Fibroblast of lung (primary cell): ENCODE measurements around the gene ITGAE. TPM values are rescaled to one million over a fixed set of nuclear protein-coding genes. Genes with fewer than 3 reads are reported as not detected.
A peak's percentile ranks its signal among the peaks of the same experiment; 100 is the strongest.

Source experiments
- DNase-seq, 2 donors: peaks; one replicate each; pipeline versions ENCODE4 v3.0.0 to v3.0.0-alpha.2; 2010; ENCODE audit warnings: low read depth in 2 of 2
- H2AFZ ChIP-seq: 2 replicates; pipeline ENCODE4 v1.5.1; 2012; ENCODE audit warnings: low read length, control low read depth, inconsistent platforms
- H3K27ac ChIP-seq: 2 replicates; pipeline ENCODE4 v1.5.1; 2011; ENCODE audit warnings: low read length, control low read depth; ENCODE audit not compliant: insufficient read depth
- H3K27me3 ChIP-seq: 2 replicates; pipeline ENCODE4 v1.5.1; 2011; ENCODE audit warnings: mild to moderate bottlenecking, low read length; ENCODE audit not compliant: control insufficient read depth, insufficient read depth
- H3K36me3 ChIP-seq: 2 replicates; pipeline ENCODE4 v1.5.1; 2011; ENCODE audit warnings: low read length; ENCODE audit not compliant: control insufficient read depth, insufficient read depth
- H3K4me1 ChIP-seq: 2 replicates; pipeline ENCODE4 v1.5.1; 2011; ENCODE audit warnings: low read length; ENCODE audit not compliant: control insufficient read depth, insufficient read depth; ENCODE audit errors: extremely low read depth
- H3K4me2 ChIP-seq: 2 replicates; pipeline ENCODE4 v1.5.1; 2011; ENCODE audit warnings: low read length, control low read depth; ENCODE audit not compliant: insufficient read depth; ENCODE audit errors: extremely low read depth
- H3K4me3 ChIP-seq, 4 experiments: fragments of 200-600 bp in 1 of 4; sonication (generic) in 1 of 4; replicated peaks in 1 of 4; 2 replicates each; pipeline ENCODE4 v1.5.1; 2011 to 2016; ENCODE audit warnings: low read length in 4 of 4, low read depth in 3 of 4, mild to moderate bottlenecking in 3 of 4, control low read depth in 2 of 4, inconsistent platforms in 1 of 4, mixed read lengths in 1 of 4; ENCODE audit not compliant: insufficient read depth in 1 of 4; ENCODE audit errors: control extremely low read depth in 1 of 4
- H3K79me2 ChIP-seq: 2 replicates; pipeline ENCODE4 v1.5.1; 2012; ENCODE audit warnings: mild to moderate bottlenecking, low read length, inconsistent platforms; ENCODE audit not compliant: control insufficient read depth, insufficient read depth
- H3K9ac ChIP-seq: 2 replicates; pipeline ENCODE4 v1.5.1; 2011; ENCODE audit warnings: mild to moderate bottlenecking, low read length, control low read depth; ENCODE audit not compliant: insufficient read depth
- H3K9me3 ChIP-seq: 2 replicates; pipeline ENCODE4 v1.5.1; 2012; ENCODE audit warnings: low read depth, low read length; ENCODE audit not compliant: control insufficient read depth, insufficient read depth
- H4K20me1 ChIP-seq: 2 replicates; pipeline ENCODE4 v1.5.1; 2011; ENCODE audit warnings: low read length; ENCODE audit not compliant: control insufficient read depth, insufficient read depth; ENCODE audit errors: extremely low read depth
- CTCF ChIP-seq, 2 donors: IDR thresholded peaks in 1 of 2; conservative IDR thresholded peaks in 1 of 2; 1 replicate in 1 of 2; 2 replicates in 1 of 2; pipeline ENCODE4 v1.5.1; 2011 to 2012; ENCODE audit warnings: low read length in 2 of 2, control low read depth in 1 of 2, inconsistent platforms in 1 of 2, low read depth in 1 of 2, mild to moderate bottlenecking in 1 of 2
- EZH2 ChIP-seq: IDR thresholded peaks from 2 replicates; pipeline ENCODE4 v1.5.1; 2012; ENCODE audit warnings: low read length, control low read depth, mild to moderate bottlenecking; ENCODE audit errors: missing control alignments
- polyA plus RNA-seq, 2 donors: library from polyadenylated mRNA; depleted of rRNA in 1 of 2; stranded (reverse) in 1 of 2; unstranded in 1 of 2; fragments of >200 nt; gene quantifications; 2 replicates each; pipeline ENCODE4 v1.2.1, GENCODE V29; 2011 to 2012; ENCODE audit warnings: missing spikeins in 1 of 2
- total RNA-seq: library from RNA; depleted of rRNA; stranded (reverse); fragments of >200 nt; gene quantifications from 2 replicates; pipeline ENCODE4 v1.2.1, GENCODE V29; 2014

Gene ITGAE
- total and polyA plus RNA-seq, 2 donors (not counting 1 experiment from before 2014, with no cell fraction given) = 29.7 to 72.5 TPM

GRCh38 chr17:3668279-3669084, 132.5 kb downstream of the ITGAE start, which contains the start of the genes EMC6 and TAX1BP3:
TSS of gene EMC6 (plus strand) at chr17:3668812. CDS start at chr17:3669147, 335 bp downstream.
TSS of gene TAX1BP3 (minus strand) at chr17:3668578. CDS start at chr17:3668526, 52 bp downstream.
- TF ChIP-seq EZH2 = no peak
- TF ChIP-seq CTCF (conservative IDR thresholded peaks at IDR 0.05 in 1 of 2, IDR thresholded peaks at IDR 0.05 in 1 of 2; ENCODE audit: low read depth in 1 of 2, low read length in 2 of 2) = no peak
- peak within 1 kb of the TSS; percentile 98 for H3K27ac ChIP-seq
- H3K36me3 ChIP-seq = peaks cover 12% of the 10 kb centered on the region
- peak within 1 kb of the TSS; percentile 97 for H3K9ac ChIP-seq
- peaks cover 11% of the 10 kb centered on the region for H3K4me1 ChIP-seq
- peak; percentile 94 to 97 for DNase-seq
- H3K4me2 ChIP-seq = peak within 1 kb of the TSS; percentile 100
- H2AFZ ChIP-seq = peak within 1 kb of the TSS; percentile 80
- no peaks in the 10 kb centered on the region for H3K27me3 ChIP-seq
- no peaks in the 10 kb centered on the region for H4K20me1 ChIP-seq
- H3K4me3 ChIP-seq = peak within 1 kb of the TSS; percentile 58 to 98 (median 93)
- H3K79me2 ChIP-seq = peaks cover 46% of the 10 kb centered on the region
- H3K9me3 ChIP-seq = no peaks in the 10 kb centered on the region

GRCh38 chr17:3667366-3668278, 133.4 kb downstream of the ITGAE start:
- DNase-seq = peak; percentile 92 to 93
- peaks cover 17% of the 10 kb centered on the region for H3K36me3 ChIP-seq
- H2AFZ ChIP-seq = peak overlapping the region; percentile 29
- TF ChIP-seq CTCF (conservative IDR thresholded peaks at IDR 0.05 in 1 of 2, IDR thresholded peaks at IDR 0.05 in 1 of 2; ENCODE audit: low read depth in 1 of 2, low read length in 2 of 2) (no peak), EZH2 (no peak)
- H3K9me3 ChIP-seq = no peaks in the 10 kb centered on the region
- H3K4me2 ChIP-seq = peak overlapping the region; percentile 100
- H3K4me1 ChIP-seq = peaks cover 11% of the 10 kb centered on the region
- H3K4me3 ChIP-seq = peak overlapping the region; percentile 58 to 98 (median 92)
- peak overlapping the region; percentile 97 for H3K9ac ChIP-seq
- H4K20me1 ChIP-seq = no peaks in the 10 kb centered on the region
- H3K79me2 ChIP-seq = peaks cover 46% of the 10 kb centered on the region
- no peaks in the 10 kb centered on the region for H3K27me3 ChIP-seq
- H3K27ac ChIP-seq = peak overlapping the region; percentile 98

GRCh38 chr17:3666516-3666915, 134.5 kb downstream of the ITGAE start:
- Histone ChIP-seq H3K4me1 (peaks cover 11% of the 10 kb centered on the region), H4K20me1 (no peaks in the 10 kb centered on the region), H3K27ac (no peak overlapping the region), H3K9me3 (no peaks in the 10 kb centered on the region), H3K79me2 (peaks cover 46% of the 10 kb centered on the region), H3K36me3 (peaks cover 21% of the 10 kb centered on the region), H3K27me3 (no peaks in the 10 kb centered on the region), H3K4me3 (peak overlapping the region in 3 of 4 experiments; percentile 26 to 98 (median 28)), H2AFZ (no peak overlapping the region), H3K9ac (no peak overlapping the region), H3K4me2 (peak overlapping the region; percentile 100)
- TF ChIP-seq EZH2 = no peak
- TF ChIP-seq CTCF (conservative IDR thresholded peaks at IDR 0.05 in 1 of 2, IDR thresholded peaks at IDR 0.05 in 1 of 2; ENCODE audit: low read depth in 1 of 2, low read length in 2 of 2) = no peak
- DNase-seq = no peak
